Nucleus accumbens (tissue), 56 donors: Measurements from ENCODE around the gene CENPS.
"Not testable (repeated sequence)": the region's sequence is repeated elsewhere in the genome, so short reads cannot be mapped to it uniquely, and the experiment has no call there.

Experiments
- DNase-seq, 56 donors: peaks; one replicate each; lab custom pipeline; 2025; lab: John Stamatoyannopoulos, UW

Gene CENPS

GRCh38 chr1:10449751-10450150 is 19.5 kb downstream of the CENPS start, which contains the start of gene CORT:
Gene CORT, plus strand, starts transcription at chr1:10450031. Its CDS starts 193 bp downstream, at chr1:10450224.
- no peak for DNase-seq

GRCh38 chr1:10450156-10450814 is 20.1 kb downstream of the CENPS start:
- DNase-seq: no peak

- no peak for DNase-seq
These were observed 20.6 kb downstream of the CENPS start for GRCh38 chr1:10450836-10451235.

GRCh38 chr1:10451287-10451686 is 21.1 kb downstream of the CENPS start:
- no peak for DNase-seq

GRCh38 chr1:10456048-10456447 is 25.8 kb downstream of the CENPS start:
- DNase-seq: no peak

GRCh38 chr1:10456661-10457060 is 26.4 kb downstream of the CENPS start:
- no peak for DNase-seq

- DNase-seq: not testable (repeated sequence)
These were observed 27.2 kb downstream of the CENPS start for GRCh38 chr1:10457462-10457861.

GRCh38 chr1:10457875-10458274 is 27.6 kb downstream of the CENPS start:
- no peak for DNase-seq

- DNase-seq: no peak
These were observed 29.0 kb downstream of the CENPS start for GRCh38 chr1:10459184-10459583.

GRCh38 chr1:10467078-10467477 is 36.8 kb downstream of the CENPS start:
- no peak for DNase-seq

GRCh38 chr1:10470043-10470442 is 39.8 kb downstream of the CENPS start:
- no peak for DNase-seq

- peak in 2 of 56 donors; percentile 15 to 49 for DNase-seq
These were observed 41.4 kb downstream of the CENPS start for GRCh38 chr1:10471411-10472219.

- peak; percentile 23 to 98 (median 90) for DNase-seq
These were observed 42.2 kb downstream of the CENPS start, which contains the start of gene DFFA for GRCh38 chr1:10472220-10473144. Gene DFFA, minus strand, starts transcription at chr1:10472529. Its CDS starts 71 bp downstream, at chr1:10472458.

GRCh38 chr1:10473145-10473765 is 43.0 kb downstream of the CENPS start:
- DNase-seq: no peak

- not testable (repeated sequence) for DNase-seq
These were observed 44.0 kb downstream of the CENPS start for GRCh38 chr1:10474309-10474612.

GRCh38 chr1:10474613-10475507 is 44.6 kb downstream of the CENPS start, which contains the start of gene PEX14:
Gene PEX14, plus strand, starts transcription at chr1:10474950. Its CDS starts 17 bp downstream, at chr1:10474967.
- peak; percentile 15 to 90 (median 74) for DNase-seq

- DNase-seq: peak in 3 of 56 donors; percentile 31 to 40 (median 35)
These were observed 45.3 kb downstream of the CENPS start for GRCh38 chr1:10475510-10475909.

- DNase-seq: no peak
These were observed 49.1 kb downstream of the CENPS start for GRCh38 chr1:10479296-10479695.

GRCh38 chr1:10480614-10481013 is 50.4 kb downstream of the CENPS start:
- no peak for DNase-seq
